Measurements from ENCODE around the gene NFATC2. TPM values are rescaled to one million over a fixed set of nuclear protein-coding genes. Genes with fewer than 3 reads are reported as not detected.

Gene NFATC2
- total RNA-seq, 2 donors from 2014 or later: 5.8 to 7.3 TPM

- intact Hi-C loops (cut with DNase I): no loop called here
- Histone ChIP-seq H3K9ac (ENCODE audit: low read depth in 2 of 2, low read length in 2 of 2) (no peak overlapping the region), H3K27me3 (no peaks in the 10 kb centered on the region), H3K36me3 (no peaks in the 10 kb centered on the region), H3K4me1 (no peaks in the 10 kb centered on the region), H3K9me3 (no peaks in the 10 kb centered on the region), H3K4me3 (no peak overlapping the region), H3K27ac (no peak overlapping the region)
- DNase-seq: no peak
- TF ChIP-seq CTCF (IDR thresholded peaks at IDR 0.05): no peak
These were observed 160.2 kb downstream of the NFATC2 start for GRCh38 chr20:51382111-51382985.

GRCh38 chr20:51381557-51381956 lies 161.0 kb downstream of the NFATC2 start:
- TF ChIP-seq CTCF (IDR thresholded peaks at IDR 0.05): no peak
- intact Hi-C loops (cut with DNase I): no loop called here
- H3K4me1 ChIP-seq: no peaks in the 10 kb centered on the region
- no peaks in the 10 kb centered on the region for H3K27me3 ChIP-seq
- H3K9ac ChIP-seq (ENCODE audit: low read depth in 2 of 2, low read length in 2 of 2): no peak overlapping the region
- H3K27ac ChIP-seq: no peak overlapping the region
- no peak overlapping the region for H3K4me3 ChIP-seq
- H3K36me3 ChIP-seq: no peaks in the 10 kb centered on the region
- H3K9me3 ChIP-seq: no peaks in the 10 kb centered on the region
- no peak for DNase-seq

- Histone ChIP-seq H3K9me3 (no peaks in the 10 kb centered on the region), H3K36me3 (no peaks in the 10 kb centered on the region), H3K4me1 (no peaks in the 10 kb centered on the region), H3K9ac (ENCODE audit: low read depth in 2 of 2, low read length in 2 of 2) (no peak overlapping the region), H3K27ac (no peak overlapping the region), H3K4me3 (no peak overlapping the region), H3K27me3 (no peaks in the 10 kb centered on the region)
- no peak for TF ChIP-seq CTCF (IDR thresholded peaks at IDR 0.05)
- intact Hi-C loops (cut with DNase I): no loop called here
- no peak for DNase-seq
These were observed 161.8 kb downstream of the NFATC2 start for GRCh38 chr20:51380401-51381385.

GRCh38 chr20:51379601-51380341 lies 162.7 kb downstream of the NFATC2 start:
- DNase-seq: no peak
- Histone ChIP-seq H3K4me1 (no peaks in the 10 kb centered on the region), H3K9ac (ENCODE audit: low read depth in 2 of 2, low read length in 2 of 2) (no peak overlapping the region), H3K27me3 (no peaks in the 10 kb centered on the region), H3K4me3 (no peak overlapping the region), H3K36me3 (no peaks in the 10 kb centered on the region), H3K9me3 (no peaks in the 10 kb centered on the region), H3K27ac (no peak overlapping the region)
- no peak for TF ChIP-seq CTCF (IDR thresholded peaks at IDR 0.05)
- intact Hi-C loops (cut with DNase I): loop anchor here (10.0 kb wide), 1 partner anchor 705 kb away; no protein-coding TSS in a partner anchor
